GM19238 (cell line): ENCODE results near the gene PRODH.
"Not testable (repeated sequence)": the region's sequence is repeated elsewhere in the genome, so short reads cannot be mapped to it uniquely, and the experiment has no call there.

Experiments
- DNase-seq: peaks from one replicate; pipeline ENCODE4 v3.0.0; 2011; ENCODE audit warnings: low spot score; ENCODE audit not compliant: insufficient read length

PRODH gene

GRCh38 chr22:18935889-18936529, at the start of gene PRODH:
Gene PRODH (minus strand): TSS chr22:18936293. CDS start chr22:18936287, 6 bp downstream.
- DNase-seq: no peak

- DNase-seq: no peak
These were observed 49.7 kb upstream of the PRODH start for GRCh38 chr22:18985780-18986179.

- DNase-seq: no peak
These were observed 48.5 kb upstream of the PRODH start for GRCh38 chr22:18984564-18984963.

GRCh38 chr22:18983120-18983651, 47.1 kb upstream of the PRODH start:
- DNase-seq: no peak

DNA sequence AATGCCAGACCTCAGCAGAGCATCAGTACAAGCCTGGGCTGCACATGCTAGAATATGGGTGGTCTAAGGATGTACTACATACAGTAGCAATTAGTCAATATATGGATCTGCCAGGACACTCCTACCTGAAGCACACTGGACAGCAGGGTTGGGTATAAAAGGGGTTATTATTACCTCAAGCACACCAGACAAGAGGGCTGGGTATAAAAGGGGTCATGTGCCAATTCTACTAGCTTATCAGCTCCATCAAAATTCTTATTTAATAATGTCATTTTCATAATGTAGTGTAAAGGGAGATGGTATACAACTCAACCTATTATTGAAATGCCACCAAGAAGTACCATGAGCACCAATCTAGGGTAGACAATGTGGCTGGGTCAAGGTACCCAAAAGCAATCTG, 44.7 kb upstream of the PRODH start:
- DNase-seq: no peak

- no peak for DNase-seq
These were observed 43.9 kb upstream of the PRODH start for GRCh38 chr22:18979957-18980356.

GRCh38 chr22:18978506-18978905, 42.4 kb upstream of the PRODH start:
- DNase-seq: no peak

GRCh38 chr22:18977824-18978425, 41.8 kb upstream of the PRODH start:
- no peak for DNase-seq

- DNase-seq: no peak
These were observed 40.2 kb upstream of the PRODH start for GRCh38 chr22:18976197-18976751.

DNA sequence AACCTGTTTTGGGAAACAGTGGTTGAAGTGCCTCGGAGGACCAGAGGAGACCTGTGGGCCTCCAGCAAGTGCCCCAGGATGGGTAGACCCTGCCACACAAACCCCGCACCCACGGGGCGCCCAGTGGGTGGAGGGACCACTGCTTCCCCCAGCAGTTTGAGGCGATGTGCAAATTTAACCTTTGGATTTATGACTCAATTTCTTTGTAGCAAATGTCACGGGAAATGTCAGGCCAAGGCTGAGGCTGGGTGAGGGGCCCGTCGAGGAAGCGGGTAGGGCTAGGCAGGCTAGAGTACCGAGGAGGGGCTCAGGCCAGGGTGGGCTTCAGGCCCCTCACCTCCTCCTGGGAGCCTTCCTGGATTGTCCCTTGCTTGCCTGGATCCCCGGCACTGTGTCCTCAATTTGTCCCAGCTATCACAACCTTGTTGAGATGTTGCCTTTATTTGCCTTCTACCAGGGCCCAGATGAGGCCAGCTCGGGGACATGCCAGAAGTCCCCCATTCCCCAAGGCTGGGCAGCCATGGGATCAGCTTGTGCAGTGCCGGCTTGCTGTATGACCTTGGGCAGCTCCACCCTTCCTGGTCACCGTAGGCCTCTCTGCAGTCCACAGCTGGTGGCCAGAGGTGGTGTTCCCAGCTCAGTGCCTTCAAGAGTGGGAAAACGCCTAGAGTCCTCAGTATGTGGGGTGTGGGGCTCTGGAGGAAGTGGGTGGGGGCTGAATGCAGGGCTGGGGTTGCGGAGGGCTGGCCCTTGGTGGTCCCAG, 39.5 kb upstream of the PRODH start:
- DNase-seq: no peak

- DNase-seq: no peak
These were observed 38.5 kb upstream of the PRODH start for GRCh38 chr22:18974477-18975180.

- DNase-seq: no peak
These were observed 37.4 kb upstream of the PRODH start for GRCh38 chr22:18973264-18974031.

DNA sequence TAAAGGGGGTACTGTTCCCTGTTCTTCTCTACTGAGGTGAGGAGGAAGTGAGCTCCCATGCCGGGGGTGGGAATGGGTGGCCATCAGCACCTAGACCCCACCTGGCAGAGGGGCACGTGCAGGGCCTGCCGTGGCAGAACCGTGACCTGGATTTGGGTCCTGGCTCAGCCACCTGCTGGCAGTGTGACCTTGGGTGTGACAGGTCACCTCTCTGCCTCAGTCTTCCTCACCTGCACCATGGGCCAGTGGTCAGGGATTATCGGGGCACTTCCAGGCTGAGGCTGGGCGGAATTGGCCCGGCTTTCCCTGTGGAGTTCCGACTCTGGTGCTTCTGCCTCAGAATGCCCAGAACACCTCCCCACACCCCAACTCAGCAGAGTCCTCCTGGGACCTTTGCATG, 36.5 kb upstream of the PRODH start:
- not testable (repeated sequence) for DNase-seq

GRCh38 chr22:18972029-18972428, 35.9 kb upstream of the PRODH start:
- DNase-seq: not testable (repeated sequence)

GRCh38 chr22:18971321-18971751, 35.2 kb upstream of the PRODH start:
- DNase-seq: no peak

DNA sequence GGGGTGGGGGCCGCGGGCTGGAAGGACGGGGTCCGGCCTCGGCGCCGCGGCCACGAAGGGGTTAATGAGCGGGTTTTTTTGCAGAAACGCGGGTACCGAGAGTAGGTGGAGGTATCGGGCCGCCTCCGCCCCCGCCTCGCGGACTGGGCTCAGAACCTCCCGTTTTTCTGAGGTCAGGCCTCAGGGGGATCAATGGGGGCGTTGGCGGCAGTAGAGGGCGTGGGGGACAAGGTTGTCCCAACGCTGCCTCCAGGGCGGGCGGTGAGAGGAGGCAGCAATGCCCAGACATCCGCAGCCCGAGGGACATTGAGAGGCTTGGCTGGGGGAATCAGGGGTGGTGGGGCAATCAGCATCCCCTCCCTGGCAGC, 34.8 kb upstream of the PRODH start:
- no peak for DNase-seq

DNA sequence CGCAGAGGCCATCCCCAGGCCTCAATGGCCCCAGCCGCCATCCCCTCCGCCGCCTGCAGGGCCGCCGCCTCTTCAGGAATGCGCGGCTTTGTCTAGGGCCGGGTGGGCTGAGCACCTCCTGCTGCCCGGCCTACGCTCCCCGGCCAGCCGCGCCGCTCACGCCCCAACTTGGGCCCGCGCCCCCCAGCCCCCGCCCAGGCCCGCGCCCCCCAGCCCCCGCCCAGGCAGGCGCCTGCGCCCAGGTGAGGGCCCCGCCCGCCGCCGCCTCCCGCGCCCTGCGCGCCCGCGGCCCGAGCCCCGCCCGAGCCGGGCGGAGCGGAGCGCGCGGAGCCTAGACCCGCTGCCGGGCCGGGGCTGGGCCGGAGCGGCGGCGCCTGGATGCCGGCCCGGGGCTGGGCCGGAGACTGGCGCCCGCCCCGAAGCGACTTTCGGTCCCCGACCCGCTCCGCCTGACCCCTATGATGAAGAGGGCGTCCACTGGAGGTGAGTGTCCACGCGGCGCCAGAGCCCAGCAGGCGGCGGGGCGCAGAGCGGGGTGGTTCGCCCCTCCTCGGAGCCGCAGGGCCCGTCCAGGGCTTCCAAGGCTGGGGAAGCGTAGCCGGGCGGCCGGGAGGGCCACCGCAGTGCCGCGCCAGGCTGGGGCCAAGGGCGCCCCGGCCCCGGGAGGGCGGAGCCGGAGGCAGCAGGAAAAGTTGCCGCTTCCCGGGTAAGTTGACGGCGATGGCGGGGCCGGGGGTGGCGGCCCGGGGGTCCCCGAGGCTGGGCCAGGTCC, 34.3 kb upstream of the PRODH start:
- no peak for DNase-seq

DNA sequence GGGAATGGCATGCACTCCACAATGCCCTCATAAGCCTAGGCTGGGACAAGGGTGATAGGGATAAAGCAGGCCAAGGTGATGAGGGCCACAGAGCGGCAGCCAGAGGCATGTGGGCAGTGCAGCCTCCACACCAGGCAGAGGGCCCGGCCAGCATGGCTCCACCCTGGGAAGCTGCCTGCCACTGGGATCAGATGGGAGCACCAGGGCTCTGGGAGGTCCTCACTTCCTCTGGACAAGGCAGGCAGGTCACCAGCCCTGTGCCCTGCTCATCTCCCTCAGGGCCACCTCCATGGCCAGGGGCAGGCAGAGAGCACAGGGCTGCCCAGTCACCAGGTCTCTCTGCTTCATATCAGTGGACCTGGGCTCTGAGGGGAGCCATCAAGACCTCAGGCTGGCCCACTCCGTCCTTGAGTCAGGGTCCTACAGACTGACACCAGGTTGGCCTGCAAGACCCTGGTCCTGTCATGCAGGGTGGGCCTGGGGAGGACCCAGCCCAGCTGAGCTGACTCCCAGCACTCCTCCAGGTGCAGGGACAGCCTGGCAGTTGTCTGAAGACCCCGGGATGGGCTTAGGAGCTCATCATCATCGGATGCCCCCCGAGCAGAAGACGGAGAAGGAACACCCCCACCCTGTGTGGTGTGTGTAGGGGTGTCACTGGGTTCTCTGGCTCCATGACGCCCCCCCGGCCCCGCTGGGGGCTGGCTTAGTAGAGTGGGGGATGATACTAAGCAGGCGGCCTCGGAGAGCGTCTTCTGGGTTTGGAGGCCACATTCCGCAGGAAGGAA, 33.3 kb upstream of the PRODH start:
- DNase-seq: not testable (repeated sequence)
